Testis (tissue), 2 donors: ENCODE results near the gene HOXB4.

Source experiments
- POLR2A ChIP-seq: fragments of 450-650 bp; IDR thresholded peaks from one replicate; pipeline ENCODE4 v1.6.1; 2017; ENCODE audit warnings: antibody characterized with exemption, mild to moderate bottlenecking, moderate library complexity
- TF ChIP-seq, protein P1 (sequence below), 3 experiments: fragments of 450-650 bp in 2 of 3; fragments of 200-600 bp in 1 of 3; sonication (generic) in 1 of 3; IDR thresholded peaks; one replicate each; pipeline ENCODE4 v1.5.1; 2016 to 2019; ENCODE audit warnings: antibody characterized with exemption in 3 of 3, mild to moderate bottlenecking in 2 of 3, moderate library complexity in 1 of 3

DNA sequence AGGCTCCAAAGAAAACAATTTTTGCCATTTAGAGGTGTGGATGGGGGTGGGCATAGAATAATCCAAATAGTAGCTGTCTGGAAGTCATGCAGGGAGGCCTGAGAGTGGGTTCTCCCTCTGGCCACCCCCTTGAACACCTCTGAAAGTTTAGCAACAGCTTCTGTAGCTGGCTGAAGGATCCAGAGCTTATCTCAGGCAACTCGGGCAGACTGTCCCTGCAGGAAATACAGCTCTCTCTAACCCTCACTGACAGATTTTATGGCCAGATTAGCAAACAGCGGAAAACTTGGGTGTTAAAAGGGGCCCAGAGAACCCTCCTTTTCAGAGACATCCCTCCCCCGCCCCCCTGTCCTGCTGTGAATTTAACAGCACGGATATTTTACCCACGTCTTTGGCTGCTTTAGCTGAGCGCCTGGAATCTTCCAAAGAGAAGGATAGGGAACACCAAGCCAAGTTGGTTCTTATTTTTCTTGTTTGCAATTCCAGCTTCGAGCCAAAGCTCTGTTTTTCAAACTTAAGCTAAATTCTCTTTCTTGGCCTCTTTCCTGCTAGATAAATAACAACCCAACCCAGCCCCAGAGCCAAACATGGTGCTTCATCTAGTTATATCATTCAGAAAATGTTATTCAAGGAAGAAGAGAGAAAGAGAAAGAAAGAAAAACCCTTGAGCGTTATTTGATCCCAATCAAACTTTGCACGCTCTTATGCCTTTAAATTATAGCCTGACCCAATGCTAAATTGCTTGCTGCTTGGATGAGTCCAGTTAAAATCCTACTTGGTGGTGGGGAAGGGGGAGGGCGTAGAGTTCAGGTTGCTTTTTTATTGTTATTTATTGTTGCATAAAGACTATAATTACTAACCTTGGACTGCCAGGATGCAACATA, 31.0 kb downstream of the HOXB4 start:
- TF ChIP-seq, protein P1, sequence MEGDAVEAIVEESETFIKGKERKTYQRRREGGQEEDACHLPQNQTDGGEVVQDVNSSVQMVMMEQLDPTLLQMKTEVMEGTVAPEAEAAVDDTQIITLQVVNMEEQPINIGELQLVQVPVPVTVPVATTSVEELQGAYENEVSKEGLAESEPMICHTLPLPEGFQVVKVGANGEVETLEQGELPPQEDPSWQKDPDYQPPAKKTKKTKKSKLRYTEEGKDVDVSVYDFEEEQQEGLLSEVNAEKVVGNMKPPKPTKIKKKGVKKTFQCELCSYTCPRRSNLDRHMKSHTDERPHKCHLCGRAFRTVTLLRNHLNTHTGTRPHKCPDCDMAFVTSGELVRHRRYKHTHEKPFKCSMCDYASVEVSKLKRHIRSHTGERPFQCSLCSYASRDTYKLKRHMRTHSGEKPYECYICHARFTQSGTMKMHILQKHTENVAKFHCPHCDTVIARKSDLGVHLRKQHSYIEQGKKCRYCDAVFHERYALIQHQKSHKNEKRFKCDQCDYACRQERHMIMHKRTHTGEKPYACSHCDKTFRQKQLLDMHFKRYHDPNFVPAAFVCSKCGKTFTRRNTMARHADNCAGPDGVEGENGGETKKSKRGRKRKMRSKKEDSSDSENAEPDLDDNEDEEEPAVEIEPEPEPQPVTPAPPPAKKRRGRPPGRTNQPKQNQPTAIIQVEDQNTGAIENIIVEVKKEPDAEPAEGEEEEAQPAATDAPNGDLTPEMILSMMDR (IDR thresholded peaks at IDR 0.05): no peak
- no peak for TF ChIP-seq POLR2A
